Brain microvascular endothelial cell (primary cell): ENCODE measurements around the gene KIF18B.

ENCODE experiments used
- DNase-seq: peaks from one replicate; pipeline ENCODE4 v3.0.0-alpha.2; 2020
- H3K27ac ChIP-seq: fragments of 250-450 bp; sonication (Bioruptor Pico); 2 replicates; pipeline ENCODE4 v1.5.1; 2020; ENCODE audit warnings: mild to moderate bottlenecking, moderate library complexity
- H3K27me3 ChIP-seq: fragments of 250-450 bp; sonication (Bioruptor Pico); replicated peaks from 2 replicates; pipeline ENCODE4 v1.5.1; 2020; ENCODE audit warnings: mild to moderate bottlenecking
- H3K36me3 ChIP-seq: fragments of 250-450 bp; sonication (Bioruptor Pico); replicated peaks from 2 replicates; pipeline ENCODE4 v1.5.1; 2020; ENCODE audit warnings: mild to moderate bottlenecking
- H3K4me3 ChIP-seq: 2 replicates; pipeline ENCODE4 v1.5.1; 2011; ENCODE audit warnings: low read depth, mild to moderate bottlenecking, control low read depth, low read length, moderate library complexity
- in situ Hi-C: cut with HindIII; loops from 2 replicates; pipeline ENCODE4 v1.10.0; 2017; ENCODE audit warnings: low sequenced_read_pairs, low pct_ligation_motif_present
- TF ChIP-seq, protein P1 (sequence below): IDR thresholded peaks from 2 replicates; pipeline ENCODE4 v1.5.1; 2011; ENCODE audit warnings: low read depth, mild to moderate bottlenecking, moderate library complexity, low read length, control low read depth, inconsistent platforms; ENCODE audit errors: missing control alignments

The KIF18B gene

DNA sequence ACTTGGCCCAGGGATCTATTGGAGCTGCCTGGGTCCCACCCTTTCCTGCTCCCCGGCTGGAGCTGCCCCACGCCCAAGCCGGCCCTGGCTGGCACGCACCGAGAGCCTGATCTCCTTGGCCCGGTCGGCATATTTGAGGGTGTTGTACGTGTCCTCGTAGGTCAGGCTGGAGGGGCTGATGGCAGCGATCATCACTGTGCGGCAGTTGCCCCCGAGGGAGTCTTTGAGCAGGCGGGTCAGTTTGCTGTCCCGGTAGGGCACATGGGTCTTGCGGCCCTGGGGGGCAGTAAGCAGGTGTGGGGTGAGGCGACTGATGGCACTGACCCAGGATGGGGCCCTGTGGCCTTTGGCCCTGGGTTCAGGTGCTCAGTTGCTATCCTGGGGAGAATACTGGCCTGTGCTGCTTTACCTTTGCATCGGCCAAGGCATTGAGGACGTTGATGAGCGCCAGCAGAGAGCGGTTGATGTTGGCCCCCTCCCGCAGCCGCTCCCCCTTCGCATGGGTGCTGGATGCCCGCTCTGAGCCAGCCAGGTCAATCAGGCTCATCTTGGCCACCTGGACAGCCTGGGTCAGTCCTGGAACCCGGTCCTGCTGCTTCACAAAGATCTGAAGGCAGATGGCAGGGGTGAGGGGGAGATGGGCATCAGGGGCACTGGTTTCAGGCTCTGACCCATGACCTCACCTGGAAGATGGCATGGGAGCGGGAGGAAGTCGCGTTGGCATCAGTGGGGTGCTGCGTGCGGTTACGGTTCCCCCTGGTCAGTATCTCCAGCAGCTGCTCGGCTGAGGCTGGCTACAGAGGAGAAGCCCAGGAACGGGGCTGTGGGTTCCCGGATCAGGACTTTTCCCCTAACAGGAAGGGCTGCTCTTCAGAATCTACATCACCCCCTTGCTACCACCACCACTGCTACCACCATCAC, 13.5 kb downstream of the KIF18B start:
- in situ Hi-C loops, result no loop called here
- Histone ChIP-seq H3K36me3 (no peaks in the 10 kb centered on the region), H3K27me3 (no peaks in the 10 kb centered on the region), H3K27ac (no peak overlapping the region), H3K4me3 (no peak overlapping the region)
- no peak for DNase-seq
- TF ChIP-seq, protein P1, sequence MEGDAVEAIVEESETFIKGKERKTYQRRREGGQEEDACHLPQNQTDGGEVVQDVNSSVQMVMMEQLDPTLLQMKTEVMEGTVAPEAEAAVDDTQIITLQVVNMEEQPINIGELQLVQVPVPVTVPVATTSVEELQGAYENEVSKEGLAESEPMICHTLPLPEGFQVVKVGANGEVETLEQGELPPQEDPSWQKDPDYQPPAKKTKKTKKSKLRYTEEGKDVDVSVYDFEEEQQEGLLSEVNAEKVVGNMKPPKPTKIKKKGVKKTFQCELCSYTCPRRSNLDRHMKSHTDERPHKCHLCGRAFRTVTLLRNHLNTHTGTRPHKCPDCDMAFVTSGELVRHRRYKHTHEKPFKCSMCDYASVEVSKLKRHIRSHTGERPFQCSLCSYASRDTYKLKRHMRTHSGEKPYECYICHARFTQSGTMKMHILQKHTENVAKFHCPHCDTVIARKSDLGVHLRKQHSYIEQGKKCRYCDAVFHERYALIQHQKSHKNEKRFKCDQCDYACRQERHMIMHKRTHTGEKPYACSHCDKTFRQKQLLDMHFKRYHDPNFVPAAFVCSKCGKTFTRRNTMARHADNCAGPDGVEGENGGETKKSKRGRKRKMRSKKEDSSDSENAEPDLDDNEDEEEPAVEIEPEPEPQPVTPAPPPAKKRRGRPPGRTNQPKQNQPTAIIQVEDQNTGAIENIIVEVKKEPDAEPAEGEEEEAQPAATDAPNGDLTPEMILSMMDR, result no peak

DNA sequence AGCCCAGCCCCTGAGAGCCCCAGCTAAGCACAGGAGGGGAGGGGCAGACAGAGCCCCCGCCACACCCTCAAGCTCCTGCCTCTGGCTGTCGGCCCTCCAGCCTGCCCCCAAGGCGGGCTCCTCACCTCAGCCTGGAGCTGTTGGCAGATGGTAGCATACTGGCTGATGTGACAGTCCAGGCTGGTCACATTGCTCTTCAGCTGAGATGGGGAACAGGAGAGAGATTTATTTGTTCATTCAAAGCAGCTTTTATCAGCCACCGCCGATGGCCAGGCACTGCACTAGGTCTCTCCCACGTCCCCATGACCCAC, 14.8 kb downstream of the KIF18B start:
- H3K36me3 ChIP-seq, result no peaks in the 10 kb centered on the region
- TF ChIP-seq, protein P1, result no peak
- H3K27ac ChIP-seq, result no peak overlapping the region
- in situ Hi-C loops, result no loop called here
- H3K27me3 ChIP-seq, result no peaks in the 10 kb centered on the region
- no peak for DNase-seq
- no peak overlapping the region for H3K4me3 ChIP-seq

DNA sequence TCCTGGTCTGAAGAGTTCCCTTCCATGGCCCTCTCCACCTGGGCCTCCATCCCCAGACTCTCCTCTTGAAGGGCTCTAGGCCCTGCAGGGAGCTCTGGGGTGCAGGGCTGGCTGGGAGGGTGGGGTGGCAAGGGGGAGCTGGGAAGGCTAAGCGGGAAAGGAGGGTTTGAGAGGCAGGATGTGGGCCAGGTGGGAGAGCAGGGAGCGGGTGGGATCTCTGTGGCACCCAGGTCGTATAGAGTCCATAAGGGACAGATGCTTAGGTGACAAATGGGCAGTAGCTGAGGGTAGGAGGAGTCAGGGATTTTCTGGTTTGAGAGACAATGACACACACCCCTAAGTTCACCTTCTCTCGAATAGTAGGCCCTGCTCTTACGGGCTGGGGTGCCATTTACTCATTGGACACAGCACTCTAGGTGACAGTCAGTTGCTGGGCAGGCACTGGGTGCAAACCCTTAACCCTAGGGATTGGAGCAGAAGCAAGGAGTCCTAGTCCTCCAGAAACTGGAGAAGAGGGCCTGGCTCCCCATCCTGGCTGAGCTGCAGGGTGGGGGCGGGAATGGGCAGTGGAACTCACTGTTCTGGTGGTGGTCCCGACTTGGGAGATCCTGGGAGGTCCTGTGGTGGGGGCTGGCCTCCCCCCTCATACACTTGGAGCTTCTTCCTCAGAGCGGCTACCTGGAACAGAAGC, 15.3 kb downstream of the KIF18B start:
- TF ChIP-seq, protein P1, result no peak
- Histone ChIP-seq H3K36me3 (no peaks in the 10 kb centered on the region), H3K27me3 (no peaks in the 10 kb centered on the region), H3K27ac (no peak overlapping the region), H3K4me3 (no peak overlapping the region)
- DNase-seq, result no peak
- in situ Hi-C loops, result no loop called here

DNA sequence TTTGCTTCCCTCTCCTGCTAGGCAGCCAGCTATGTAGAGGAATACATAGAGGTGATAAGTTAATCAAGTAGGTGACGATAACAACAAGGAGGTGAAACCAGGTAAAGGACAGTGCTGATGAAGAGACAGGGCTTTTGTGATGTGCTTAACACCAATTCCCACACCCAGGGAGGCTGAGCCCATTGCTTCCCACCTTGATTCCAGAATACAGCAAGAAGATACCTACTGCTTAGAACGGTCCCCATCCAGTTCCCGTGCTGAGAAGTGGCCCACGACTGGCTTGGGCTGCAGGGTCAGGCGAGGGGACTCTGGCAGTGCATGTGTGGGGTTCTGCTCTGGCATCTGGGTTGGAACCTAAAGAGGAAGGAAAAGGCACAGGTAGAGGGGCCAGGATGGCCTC, 16.2 kb downstream of the KIF18B start:
- no peaks in the 10 kb centered on the region for H3K36me3 ChIP-seq
- no peak for DNase-seq

DNA sequence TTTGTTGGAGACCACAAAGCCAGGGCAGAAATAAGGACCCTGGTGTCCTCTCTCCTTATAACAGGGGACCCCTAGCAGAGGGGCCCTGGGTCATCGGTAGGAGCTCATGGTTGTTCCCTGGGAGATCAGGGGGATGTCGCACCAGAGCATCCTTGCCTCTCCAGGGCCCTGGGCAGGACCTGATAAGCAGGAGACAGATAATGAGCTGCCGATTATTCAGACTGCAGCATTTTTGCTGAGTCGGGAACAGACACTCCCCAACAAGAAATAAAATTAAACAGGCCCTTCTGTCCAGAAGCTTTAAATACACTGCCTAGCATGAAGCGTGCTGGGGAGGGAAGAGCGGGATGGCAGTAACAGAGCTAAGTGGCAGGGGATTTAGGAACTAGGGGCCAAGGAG, 16.9 kb downstream of the KIF18B start:
- H3K4me3 ChIP-seq, result no peak overlapping the region
- no peaks in the 10 kb centered on the region for H3K36me3 ChIP-seq
- no peak overlapping the region for H3K27ac ChIP-seq
- DNase-seq, result no peak
- no peaks in the 10 kb centered on the region for H3K27me3 ChIP-seq
- in situ Hi-C loops, result no loop called here
- TF ChIP-seq, protein P1, result no peak

More for the DNA sequence above, 16.2 kb downstream of the KIF18B start:
- in situ Hi-C loops, result no loop called here
- Histone ChIP-seq H3K27ac (no peak overlapping the region), H3K27me3 (no peaks in the 10 kb centered on the region), H3K4me3 (no peak overlapping the region)
- TF ChIP-seq, protein P1, result no peak
